Suppressor macrophage (primary cell): ENCODE results near the gene RANBP10.
A peak's percentile ranks its signal among the peaks of the same experiment; 100 is the strongest.
"Not testable (repeated sequence)": the region's sequence is repeated elsewhere in the genome, so short reads cannot be mapped to it uniquely, and the experiment has no call there.

Experiments used
- DNase-seq, 4 experiments: peaks; one replicate each; pipeline ENCODE4 v3.0.0-alpha.2; 2020 to 2022

Gene RANBP10

DNA sequence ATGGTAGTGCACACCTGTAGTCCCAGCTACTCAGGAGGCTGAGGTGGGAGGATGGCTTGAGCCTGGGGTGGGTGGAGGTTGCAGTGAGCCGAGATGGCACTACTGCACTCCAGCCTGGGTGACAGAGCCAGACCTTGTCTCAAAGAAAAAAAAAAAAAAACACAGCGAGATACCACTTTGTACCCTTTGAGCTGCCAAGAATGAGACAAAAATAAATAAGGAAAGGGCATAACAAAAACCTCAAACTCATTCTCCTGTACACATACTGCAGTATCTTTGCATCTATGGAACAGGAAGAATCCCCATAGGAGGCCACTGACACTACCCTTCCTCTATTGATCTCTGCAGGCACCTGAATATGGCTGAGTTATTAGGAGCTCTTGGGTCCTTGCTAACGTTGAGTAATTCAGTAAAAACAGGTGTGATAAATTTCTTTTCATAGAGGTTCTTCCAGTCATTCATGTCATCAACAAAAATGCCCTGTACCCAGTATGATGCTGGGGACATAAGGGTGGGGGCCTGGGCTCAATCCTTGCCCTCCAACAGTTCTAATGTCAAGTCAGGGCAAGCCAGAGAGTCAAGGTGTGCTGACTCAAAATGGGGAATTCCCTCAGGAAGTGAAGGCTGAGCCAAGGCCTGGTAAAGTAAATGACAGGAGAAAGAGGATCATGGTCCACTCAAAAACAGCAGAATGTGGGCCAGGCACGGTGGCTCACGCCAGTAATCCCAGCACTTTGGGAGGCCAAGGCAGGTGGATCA lies 26.9 kb downstream of the RANBP10 start:
- DNase-seq = no peak

DNA sequence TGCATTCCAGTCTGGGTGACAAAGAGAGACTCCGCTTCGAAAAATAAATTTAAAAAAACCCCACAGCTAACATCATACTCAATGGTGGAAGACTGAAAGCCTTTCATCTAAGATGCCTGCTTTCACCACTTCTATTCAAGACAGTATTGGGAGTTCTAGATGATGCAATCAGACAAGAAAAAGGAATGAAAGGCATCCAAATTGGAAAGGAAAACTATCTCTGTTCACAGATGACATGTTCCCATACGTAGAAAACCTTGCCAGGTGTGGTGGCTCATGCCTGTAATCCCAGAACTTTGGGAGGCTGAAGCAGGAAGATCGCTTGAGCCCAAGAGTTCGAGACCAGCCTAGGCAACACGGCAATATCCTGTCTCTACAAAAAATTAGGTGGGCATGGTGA lies 31.1 kb downstream of the RANBP10 start:
- no peak for DNase-seq

DNA sequence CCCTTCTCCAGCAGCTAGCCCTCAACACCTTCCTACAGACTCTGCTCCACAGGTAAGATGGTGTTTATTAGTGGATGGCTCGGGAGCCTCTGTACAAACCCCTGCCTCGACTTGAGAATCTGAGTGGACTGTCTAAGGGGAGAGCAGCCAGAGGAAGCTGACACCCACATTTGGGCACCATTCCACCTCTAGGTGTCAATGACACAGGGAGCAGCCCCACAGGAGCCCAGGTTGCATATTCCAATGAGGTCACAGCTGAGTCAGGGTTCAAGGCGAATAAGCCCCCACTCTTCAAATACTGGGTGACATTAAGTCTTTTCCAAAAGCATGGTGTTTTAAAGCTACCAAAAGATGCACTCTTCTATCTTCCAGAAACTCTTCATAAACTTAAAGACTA lies 31.9 kb downstream of the RANBP10 start:
- no peak for DNase-seq

DNA sequence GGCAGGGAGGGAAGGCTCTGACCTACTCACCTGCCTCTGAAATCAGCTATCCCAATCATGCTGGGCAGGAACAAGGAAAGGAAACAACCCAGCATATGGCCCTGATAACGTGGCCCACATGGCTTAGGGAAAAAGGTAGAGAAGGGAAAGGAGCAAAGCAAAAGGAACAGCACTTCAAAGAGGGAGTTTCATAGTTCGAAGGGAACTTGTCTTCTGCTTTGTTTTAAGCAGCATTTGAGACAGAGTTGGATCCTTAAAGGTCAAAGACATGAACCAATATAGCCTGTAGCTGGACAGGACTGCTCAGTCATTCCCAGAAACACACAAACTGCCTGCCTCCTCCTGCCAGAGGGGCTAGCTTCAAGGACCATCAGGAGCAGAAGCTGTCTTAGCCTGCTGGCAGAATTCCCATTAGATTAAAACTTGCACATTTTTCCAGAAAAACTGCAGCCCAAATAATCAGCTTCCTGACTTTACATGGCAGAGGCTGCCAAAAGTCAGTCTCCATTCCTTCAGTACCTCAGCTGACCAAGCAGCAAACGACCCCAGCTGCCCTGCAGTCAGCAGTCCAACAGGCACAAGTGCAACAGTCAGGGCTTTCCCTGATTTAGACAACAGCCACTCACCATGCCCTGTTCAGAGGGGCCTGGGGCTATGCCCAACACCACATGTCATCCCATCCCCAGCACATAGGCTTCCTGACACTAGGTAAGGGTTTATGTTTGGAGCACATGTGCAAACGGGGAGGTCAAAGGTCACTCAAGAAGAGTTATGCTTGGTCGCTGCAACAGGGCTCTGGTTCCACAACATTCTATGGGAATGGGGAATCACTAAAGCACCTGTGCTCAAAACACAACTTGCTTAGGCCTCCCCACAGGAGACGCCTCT lies 32.5 kb downstream of the RANBP10 start:
- peak in 2 of 4 experiments; percentile 6 to 7 for DNase-seq

DNA sequence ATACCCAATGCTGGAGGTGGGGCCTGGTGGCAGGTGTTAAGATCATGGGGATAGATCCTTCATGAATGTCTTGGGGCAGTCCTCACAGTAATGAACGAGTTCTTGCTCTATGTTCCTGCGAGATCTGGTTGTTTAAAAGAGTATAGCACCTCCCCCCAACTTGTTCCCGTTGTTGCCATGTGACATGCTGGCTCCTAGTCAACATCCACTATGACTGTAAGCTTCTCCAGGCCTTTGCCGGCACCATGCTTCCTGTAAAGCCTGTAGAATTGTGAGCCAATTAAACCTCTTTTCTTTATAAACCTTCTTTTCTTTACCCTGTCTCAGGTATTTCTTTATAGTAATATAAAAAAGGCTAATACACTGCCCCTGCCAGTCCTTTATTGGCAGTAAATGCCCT lies 33.3 kb downstream of the RANBP10 start:
- peak; percentile 27 to 52 (median 46) for DNase-seq

DNA sequence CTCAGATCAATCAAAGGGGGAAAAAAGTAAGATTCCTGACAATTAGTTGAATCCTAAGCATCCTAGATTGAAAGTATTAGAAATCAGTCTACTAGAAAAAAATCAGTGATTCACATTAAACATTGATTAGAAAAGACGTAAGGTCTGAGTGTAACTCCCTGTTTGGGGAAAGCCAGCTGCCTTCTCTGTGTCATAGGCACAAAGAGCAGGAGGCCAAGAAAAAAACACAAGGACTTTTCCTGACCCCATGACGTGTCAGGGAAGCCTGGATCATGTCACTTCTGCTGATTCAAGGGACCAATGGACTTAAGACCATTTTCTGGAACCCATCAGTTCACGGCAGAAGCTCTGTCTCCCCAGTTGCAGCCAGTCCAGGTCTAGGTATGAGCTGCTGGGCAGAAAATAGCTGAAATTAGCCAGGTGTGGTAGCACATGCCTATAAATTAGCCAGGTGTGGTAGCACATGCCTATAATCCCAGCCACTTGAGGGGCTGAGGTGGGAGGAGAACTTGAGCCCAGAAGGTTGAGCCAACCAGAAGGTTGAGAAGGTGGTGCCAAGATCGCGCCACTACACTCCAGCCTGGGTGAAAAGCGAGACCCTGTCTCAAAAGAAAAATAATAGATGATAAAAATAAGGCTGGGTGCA lies 35.9 kb downstream of the RANBP10 start:
- no peak for DNase-seq

DNA sequence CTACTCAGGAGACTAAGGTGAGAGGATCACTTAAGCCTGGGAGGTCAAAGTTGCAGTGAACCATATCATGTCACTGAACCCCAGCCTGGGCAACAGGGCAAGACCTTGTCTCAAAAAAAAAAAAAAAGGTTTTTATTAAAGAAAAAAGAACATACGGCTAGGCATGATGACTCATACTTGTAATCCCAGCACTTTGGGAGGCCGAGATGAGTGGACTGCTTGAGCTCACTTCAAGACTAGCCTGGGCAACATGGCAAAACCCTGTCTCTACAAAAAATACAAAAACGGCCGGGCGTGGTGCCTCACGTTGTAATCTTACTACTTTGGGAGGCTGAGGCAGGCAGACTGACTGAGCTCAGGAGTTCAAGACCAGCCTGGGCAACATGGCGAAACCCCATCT lies 38.4 kb downstream of the RANBP10 start:
- DNase-seq = no peak

DNA sequence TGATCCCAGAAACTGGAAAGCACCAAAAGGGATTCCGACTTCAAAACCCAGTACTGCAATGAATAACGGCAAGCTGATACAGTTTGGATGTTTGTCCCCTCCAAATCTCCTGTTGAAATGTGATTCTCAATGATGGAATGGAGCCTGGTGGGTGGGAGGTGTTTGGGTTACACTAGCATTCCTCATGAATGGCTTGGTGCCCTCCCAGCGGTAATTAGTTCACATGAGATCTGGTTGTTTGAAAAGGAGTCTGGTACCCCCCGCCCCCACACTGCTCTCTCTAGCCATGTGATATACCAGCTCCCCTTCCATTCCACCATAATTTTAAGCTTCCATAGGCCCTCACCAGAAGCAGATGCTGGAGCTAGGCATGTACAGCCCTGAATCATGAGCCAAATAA lies 40.1 kb downstream of the RANBP10 start:
- DNase-seq = no peak

DNA sequence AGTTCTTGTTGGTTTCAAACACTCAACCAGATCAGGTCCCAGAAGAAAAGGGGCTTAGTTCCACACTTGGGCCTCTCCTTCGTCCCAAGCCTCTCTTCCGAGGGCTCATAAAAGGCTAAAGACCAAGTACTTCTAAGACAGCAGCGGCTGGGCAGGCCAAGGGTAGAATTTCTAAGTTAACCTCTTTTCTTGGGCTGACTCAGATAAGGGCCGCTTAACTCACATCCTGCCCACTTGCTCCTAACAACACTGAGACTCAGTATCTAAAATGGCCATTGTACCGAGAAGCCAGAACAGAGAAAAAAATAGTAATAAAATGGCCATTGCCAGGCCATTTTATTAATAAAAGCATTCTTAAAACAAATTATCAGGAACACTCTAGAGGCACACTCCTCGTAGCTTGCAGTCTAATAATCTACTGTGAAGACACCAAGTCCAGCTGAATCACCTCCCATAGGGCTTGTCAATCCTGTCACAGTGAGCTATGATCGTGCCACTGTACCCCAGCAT lies 42.1 kb downstream of the RANBP10 start:
- no peak for DNase-seq

DNA sequence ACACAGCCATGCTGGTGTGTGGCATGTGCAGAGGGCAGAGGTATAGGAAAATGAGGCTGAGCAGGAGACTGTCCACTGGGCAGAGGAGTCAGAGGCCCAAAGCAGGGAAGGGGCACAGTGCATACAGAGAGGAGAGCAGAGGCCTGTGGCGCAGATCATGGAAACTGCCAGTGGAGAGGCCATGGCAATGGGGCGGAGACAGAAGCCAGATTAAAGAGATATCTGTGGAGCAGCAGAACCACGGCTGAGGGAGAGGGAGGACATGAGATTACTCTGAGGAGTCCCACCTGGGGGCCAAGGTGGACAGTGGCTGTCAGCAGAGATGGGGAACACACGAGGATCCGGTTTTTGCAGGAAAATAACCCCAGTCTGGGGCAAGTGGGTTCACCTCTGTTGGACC lies 43.3 kb downstream of the RANBP10 start:
- DNase-seq = no peak

DNA sequence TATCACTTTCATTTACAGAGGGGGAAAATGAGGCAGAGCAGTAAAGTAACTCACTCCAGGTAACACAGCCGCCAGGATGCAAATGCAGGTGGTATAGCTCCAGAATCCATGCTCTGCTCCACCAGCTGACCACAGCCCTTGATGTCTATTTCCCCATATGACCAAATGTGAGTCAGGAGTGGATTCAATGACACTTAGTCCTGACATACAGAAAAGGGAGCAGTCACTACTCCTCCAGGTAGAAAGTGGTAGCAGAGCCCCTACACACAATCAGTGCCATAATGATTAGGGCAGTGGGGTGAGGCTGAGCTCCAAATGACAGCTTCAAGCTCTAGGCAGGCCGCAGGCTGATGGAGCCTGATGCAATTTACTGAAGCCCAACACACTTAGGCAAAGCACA lies 44.0 kb downstream of the RANBP10 start:
- no peak for DNase-seq

DNA sequence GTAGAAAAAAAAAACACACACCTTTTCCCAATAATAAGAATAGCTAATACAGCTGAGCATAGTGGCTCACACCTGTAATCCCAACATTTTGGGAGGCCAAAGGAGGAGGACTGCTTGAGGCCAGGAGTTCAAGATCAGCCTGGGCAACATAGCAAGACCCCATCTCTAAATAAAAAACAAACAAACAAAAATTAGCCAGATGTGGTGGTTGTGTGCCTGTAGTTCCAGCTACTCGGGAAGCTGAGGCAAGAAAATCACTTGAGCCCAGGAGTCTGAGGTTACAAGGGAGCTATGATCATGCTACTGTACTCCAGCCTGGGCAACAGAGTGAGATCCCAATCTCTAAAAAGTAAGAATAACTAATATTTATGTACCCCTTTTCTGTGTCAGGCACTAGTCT lies 44.4 kb downstream of the RANBP10 start:
- DNase-seq = no peak

DNA sequence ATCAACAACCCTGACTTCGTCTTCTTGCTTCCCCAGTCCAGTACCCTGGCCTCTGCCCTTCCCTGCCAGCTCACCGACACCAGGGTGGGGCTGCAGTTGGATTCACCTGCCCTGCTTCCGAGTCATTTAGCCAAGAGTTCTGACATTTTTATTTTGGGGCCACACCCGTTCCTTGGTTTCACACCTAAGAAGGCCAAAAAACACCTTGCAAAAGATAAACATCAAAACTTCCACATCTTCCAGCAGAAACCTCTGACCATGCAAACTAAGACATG lies 45.5 kb downstream of the RANBP10 start:
- no peak for DNase-seq

DNA sequence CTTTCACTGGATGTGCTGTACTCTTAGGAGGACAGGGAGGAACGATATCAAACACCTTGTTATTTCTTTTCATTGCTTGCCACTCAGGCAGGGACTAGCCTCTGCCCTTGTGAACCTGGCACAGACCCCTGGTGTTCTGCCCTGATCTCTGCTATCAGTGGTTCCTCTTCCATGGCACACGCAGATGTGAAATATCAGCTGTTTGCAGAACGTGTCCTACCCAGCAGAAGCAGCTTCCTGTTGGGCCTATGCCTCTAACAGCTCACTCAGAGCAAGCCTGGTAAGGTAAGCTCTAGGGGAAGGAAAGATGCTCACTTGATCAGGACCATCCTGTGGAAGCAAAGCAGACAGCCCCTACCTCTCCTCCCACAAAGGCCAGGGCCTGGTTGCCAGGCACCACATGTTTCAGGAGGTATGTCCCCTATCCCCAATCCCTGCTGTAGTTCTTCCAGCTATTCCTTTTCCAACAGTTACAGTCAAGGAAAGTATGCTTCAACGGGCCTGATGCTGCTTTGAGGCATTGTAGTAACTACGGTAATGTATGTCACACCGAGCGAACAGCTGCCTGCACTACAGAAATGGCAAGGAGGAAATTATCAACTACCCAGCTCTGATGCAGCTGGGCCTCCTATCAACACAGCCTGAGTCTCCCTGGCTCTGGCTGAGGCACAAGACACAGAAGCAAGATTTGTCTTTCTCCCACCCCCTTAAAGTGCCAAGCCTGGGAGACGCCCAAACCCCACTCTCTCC lies 46.0 kb downstream of the RANBP10 start:
- peak in 3 of 4 experiments; percentile 7 to 27 (median 24) for DNase-seq

DNA sequence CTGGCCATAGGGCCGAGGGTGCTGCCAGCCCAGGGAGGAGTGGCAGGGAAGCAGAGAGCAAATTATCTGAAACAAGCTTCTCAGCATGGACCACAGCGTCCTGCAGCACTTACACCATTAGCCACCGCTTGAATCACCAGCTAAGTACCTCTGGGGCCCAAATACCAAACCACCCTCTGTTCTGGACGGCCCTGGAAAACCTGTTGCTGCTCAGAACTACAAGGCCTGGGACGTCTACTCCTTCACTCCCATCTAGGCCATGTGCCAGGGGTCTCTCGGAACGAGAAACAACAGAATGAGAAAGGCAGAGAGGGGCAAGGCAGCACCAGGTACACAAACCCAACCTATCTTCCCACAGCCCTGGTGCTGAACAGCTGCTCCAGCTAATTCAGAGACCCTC lies 47.4 kb downstream of the RANBP10 start:
- no peak for DNase-seq

DNA sequence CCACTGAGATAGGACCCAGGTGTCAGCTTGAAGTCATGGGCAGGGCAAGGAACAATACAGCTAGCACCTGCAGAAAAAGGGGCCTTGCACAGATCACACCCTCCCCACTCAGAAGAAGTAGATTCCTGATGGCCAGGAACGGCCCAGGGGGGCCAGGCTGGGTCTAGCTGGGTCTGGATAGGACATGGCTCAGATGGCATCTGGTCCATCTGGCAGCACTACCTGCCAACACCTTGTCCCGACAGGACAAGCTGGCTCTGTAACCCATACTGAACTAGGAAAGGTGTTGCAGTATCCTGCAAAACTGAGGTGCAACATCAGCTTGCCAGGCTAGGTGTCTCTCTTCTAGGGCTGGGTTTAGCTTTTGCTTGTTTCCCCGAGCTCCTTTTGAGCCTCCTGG lies 48.4 kb downstream of the RANBP10 start:
- DNase-seq = no peak

DNA sequence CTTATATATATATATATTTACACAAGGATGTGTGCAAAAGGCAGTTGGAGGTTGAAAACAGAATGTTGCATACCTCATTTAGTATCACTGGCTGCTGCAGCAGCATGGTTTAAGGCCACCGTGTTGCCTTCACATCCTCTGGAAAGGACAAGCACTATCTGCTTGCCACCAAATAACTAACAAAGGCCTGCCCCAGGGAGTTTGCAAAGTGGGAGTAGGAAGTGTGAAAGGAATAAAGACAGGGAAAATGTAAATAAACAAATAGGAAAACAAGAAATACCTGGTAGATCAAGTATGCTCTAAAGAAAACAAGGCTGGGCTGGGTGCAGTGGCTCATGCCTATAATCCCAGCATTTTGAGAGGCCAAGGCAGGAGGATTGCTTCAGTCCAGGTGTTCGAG lies 53.7 kb downstream of the RANBP10 start:
- no peak for DNase-seq

DNA sequence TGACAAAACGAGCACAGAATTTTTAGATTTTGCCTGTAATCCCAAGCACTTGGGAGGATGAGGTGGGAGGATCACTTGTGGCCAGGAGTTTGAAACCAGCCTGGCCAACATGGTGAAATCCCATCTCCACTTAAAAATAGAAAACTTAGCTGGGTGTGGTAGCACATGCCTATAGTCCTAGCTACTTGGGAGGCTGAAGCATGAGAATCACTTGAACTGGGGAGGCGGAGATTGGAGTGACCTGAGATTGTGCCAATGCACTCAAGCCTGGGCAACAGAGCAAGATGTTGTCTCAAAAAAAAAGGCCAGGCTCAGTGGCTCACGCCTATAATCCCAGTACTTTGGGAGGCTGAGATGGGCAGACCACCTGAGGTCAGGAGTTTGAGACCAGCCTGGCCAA lies 55.0 kb downstream of the RANBP10 start:
- not testable (repeated sequence) for DNase-seq

DNA sequence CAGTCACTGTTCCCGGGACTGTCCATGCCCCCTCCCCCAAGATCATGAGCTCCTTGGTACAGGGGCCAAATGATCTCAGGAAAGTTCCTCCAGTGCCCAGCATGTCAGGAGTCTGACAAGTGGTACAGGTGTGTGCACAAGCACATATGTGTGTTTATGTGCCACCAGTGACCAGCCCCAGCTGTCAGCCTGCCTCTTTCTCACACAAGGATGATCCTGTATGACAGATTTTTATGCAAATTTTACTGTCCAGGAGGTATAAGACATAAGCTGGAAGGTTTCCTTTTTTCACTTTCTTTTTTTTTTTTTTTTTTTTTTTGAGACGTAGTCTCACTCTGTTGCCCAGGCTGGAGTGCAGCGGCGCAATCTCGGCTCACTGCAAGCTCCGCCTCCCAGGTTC lies 55.9 kb downstream of the RANBP10 start:
- DNase-seq = no peak

DNA sequence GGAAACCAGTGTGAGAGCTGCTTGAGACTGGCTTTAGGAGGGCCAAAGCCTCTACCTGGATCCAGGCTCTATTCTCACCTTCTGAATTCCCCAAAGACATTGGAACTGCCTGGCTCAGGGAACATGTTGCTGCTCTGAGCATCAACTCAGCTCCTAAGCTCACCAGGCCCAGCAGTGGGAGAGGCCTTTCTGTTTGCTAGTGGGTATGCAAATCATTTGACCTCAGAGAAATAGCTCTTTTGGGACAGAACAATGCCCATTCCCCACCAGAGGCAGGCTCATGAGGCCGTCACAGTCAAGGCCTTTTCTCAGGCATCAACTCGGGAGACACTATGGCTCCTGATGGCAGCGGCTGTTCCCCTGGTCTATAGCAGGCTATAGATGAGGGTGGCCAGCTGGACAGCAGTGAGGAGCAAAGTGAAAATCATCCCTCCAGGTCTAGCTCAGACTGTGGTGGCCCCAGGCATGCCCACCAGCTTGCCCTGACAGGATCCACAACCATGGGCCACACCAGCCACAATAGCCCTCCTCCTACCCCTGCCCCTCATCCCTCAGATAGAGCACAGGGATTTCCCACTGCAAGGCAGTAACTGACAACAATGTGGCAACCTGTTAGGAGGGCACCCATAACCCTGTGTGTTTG lies 56.8 kb downstream of the RANBP10 start:
- no peak for DNase-seq

DNA sequence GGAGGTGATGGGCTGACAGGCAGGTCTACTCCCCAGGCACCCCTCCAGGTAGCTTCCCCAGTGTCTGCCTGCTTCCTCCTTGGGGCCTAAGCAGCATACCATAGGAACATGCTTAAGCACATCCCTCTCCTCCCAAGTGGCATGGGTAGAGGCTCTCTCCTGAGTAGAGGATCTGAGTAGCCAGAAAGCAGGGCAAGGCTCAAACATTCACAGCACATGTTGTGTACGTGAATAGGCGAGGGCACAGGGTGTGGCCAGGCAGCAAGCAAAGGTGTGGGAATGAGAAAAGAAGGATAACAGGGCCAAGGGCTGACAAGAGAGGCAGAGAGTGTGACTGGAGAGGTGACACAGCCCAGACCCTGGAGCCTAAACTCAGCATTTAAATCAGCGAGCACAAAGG lies 57.5 kb downstream of the RANBP10 start:
- no peak for DNase-seq

DNA sequence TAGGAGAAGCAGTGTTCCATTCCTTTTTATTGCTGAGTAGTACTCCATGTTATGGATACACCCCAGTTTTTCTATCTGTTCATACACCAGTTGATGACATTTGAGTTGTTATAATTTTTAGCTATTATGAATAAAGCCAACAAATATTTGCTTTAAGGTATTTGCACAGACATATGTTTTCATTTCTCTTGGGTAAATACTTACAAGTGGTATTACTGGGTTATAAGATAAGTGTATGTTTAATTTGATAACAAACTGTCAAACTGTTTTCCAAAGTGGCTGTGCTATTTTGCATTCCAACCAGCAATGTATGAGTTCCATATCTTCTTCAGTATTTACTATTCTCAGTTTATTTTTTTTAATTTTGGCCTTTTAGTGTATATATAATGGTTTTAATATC lies 59.5 kb downstream of the RANBP10 start:
- DNase-seq = no peak
